ENCODE results near the gene KCNMB2.
"Not testable (repeated sequence)": the region's sequence is repeated elsewhere in the genome, so short reads cannot be mapped to it uniquely, and the experiment has no call there.

KCNMB2 gene

GRCh38 chr3:178810181-178810580 is 273.9 kb downstream of the KCNMB2 start:
- no peak for DNase-seq (ENCODE audit: low read depth)

- DNase-seq (ENCODE audit: low read depth): no peak
Observed at GRCh38 chr3:178822722-178823121, 286.5 kb downstream of the KCNMB2 start.

GRCh38 chr3:178823150-178823549 is 286.9 kb downstream of the KCNMB2 start:
- DNase-seq (ENCODE audit: low read depth): no peak

GRCh38 chr3:178823591-178824246 is 287.5 kb downstream of the KCNMB2 start:
- DNase-seq (ENCODE audit: low read depth): no peak

GRCh38 chr3:178826435-178827123 is 290.3 kb downstream of the KCNMB2 start:
- no peak for DNase-seq (ENCODE audit: low read depth)

GRCh38 chr3:178827285-178827856 is 291.1 kb downstream of the KCNMB2 start:
- DNase-seq (ENCODE audit: low read depth): no peak

- DNase-seq (ENCODE audit: low read depth): no peak
Observed at GRCh38 chr3:178833695-178834094, 297.5 kb downstream of the KCNMB2 start.

- DNase-seq (ENCODE audit: low read depth): no peak
Observed at GRCh38 chr3:178835033-178835432, 298.8 kb downstream of the KCNMB2 start.

- DNase-seq (ENCODE audit: low read depth): no peak
Observed at GRCh38 chr3:178837512-178837911, 301.3 kb downstream of the KCNMB2 start.

GRCh38 chr3:178840586-178840985 is 304.4 kb downstream of the KCNMB2 start:
- DNase-seq (ENCODE audit: low read depth): no peak

GRCh38 chr3:178841011-178841410 is 304.8 kb downstream of the KCNMB2 start:
- no peak for DNase-seq (ENCODE audit: low read depth)

- no peak for DNase-seq (ENCODE audit: low read depth)
Observed at GRCh38 chr3:178844916-178845315, 308.7 kb downstream of the KCNMB2 start.

- DNase-seq (ENCODE audit: low read depth): peak; percentile 48
Observed at GRCh38 chr3:178845420-178846118, 309.3 kb downstream of the KCNMB2 start.

GRCh38 chr3:178847190-178847589 is 311.0 kb downstream of the KCNMB2 start:
- DNase-seq (ENCODE audit: low read depth): peak; percentile 43

- no peak for DNase-seq (ENCODE audit: low read depth)
Observed at GRCh38 chr3:178849199-178849910, 313.1 kb downstream of the KCNMB2 start.

- DNase-seq (ENCODE audit: low read depth): no peak
Observed at GRCh38 chr3:178850450-178851190, 314.4 kb downstream of the KCNMB2 start.

GRCh38 chr3:178851564-178851963 is 315.3 kb downstream of the KCNMB2 start:
- DNase-seq (ENCODE audit: low read depth): no peak

- DNase-seq (ENCODE audit: low read depth): no peak
Observed at GRCh38 chr3:178856804-178857203, 320.6 kb downstream of the KCNMB2 start.

GRCh38 chr3:178859386-178859785 is 323.1 kb downstream of the KCNMB2 start:
- no peak for DNase-seq (ENCODE audit: low read depth)

- DNase-seq (ENCODE audit: low read depth): not testable (repeated sequence)
Observed at GRCh38 chr3:178859900-178860436, 323.7 kb downstream of the KCNMB2 start.

- DNase-seq (ENCODE audit: low read depth): no peak
Observed at GRCh38 chr3:178868681-178869080, 332.4 kb downstream of the KCNMB2 start.

Data from fibroblast of gingiva (primary cell).